ENCODE results near the gene MUSK. TPM values are rescaled to one million over a fixed set of nuclear protein-coding genes. Genes with fewer than 3 reads are reported as not detected.

The MUSK gene
- total RNA-seq, 4 donors from 2014 or later, result 0.22 to 0.42 (median 0.27) TPM; not detected in 1

GRCh38 chr9:110712955-110713354 lies 44.4 kb downstream of the MUSK start:
- Histone ChIP-seq H3K27ac (no peak overlapping the region), H3K4me3 (replicated peaks in 1 of 3) (no peak overlapping the region), H3K36me3 (no peaks in the 10 kb centered on the region), H3K4me1 (peaks cover 0 to 6% of the 10 kb centered on the region in 2 donors), H3K9me3 (no peaks in the 10 kb centered on the region), H3K27me3 (no peaks in the 10 kb centered on the region)
- DNase-seq, result no peak
- 100% methylated on average over 1 of the region's 1 CpG for WGBS, 2 donors
- no peak for TF ChIP-seq POLR2A (IDR thresholded peaks at IDR 0.05)
- TF ChIP-seq CTCF (IDR thresholded peaks at IDR 0.05), result no peak
- intact Hi-C loops (cut with DNase I), result no loop called here

- peaks cover 0 to 6% of the 10 kb centered on the region in 2 donors for H3K4me1 ChIP-seq
- no peaks in the 10 kb centered on the region for H3K9me3 ChIP-seq
- H3K27me3 ChIP-seq, result no peaks in the 10 kb centered on the region
- no peak overlapping the region for H3K4me3 ChIP-seq (replicated peaks in 1 of 3)
- intact Hi-C loops (cut with DNase I), result no loop called here
- H3K27ac ChIP-seq, result no peak overlapping the region
- peak in 1 of 2 donors; percentile 13 for DNase-seq
- H3K36me3 ChIP-seq, result no peaks in the 10 kb centered on the region
- TF ChIP-seq CTCF (IDR thresholded peaks at IDR 0.05), result no peak
- no peak for TF ChIP-seq POLR2A (IDR thresholded peaks at IDR 0.05)
- 15 to 36% methylated on average over 3 of the region's 3 CpGs for WGBS, 2 donors
Observed at GRCh38 chr9:110714314-110714713, 45.7 kb downstream of the MUSK start.

GRCh38 chr9:110728058-110728457 lies 59.5 kb downstream of the MUSK start:
- peaks cover 0 to 8% of the 10 kb centered on the region in 2 donors for H3K4me1 ChIP-seq
- WGBS, 2 donors, result 75 to 96% methylated on average over 1 of the region's 1 CpG
- no peak for DNase-seq
- H3K36me3 ChIP-seq, result no peaks in the 10 kb centered on the region
- no peak overlapping the region for H3K27ac ChIP-seq
- TF ChIP-seq POLR2A (IDR thresholded peaks at IDR 0.05) (no peak), CTCF (IDR thresholded peaks at IDR 0.05) (no peak)
- intact Hi-C loops (cut with DNase I), result no loop called here
- no peak overlapping the region for H3K4me3 ChIP-seq (replicated peaks in 1 of 3)
- H3K27me3 ChIP-seq, result no peaks in the 10 kb centered on the region
- H3K9me3 ChIP-seq, result no peaks in the 10 kb centered on the region

- Histone ChIP-seq H3K27ac (no peak overlapping the region), H3K4me3 (replicated peaks in 1 of 3) (no peak overlapping the region), H3K9me3 (no peaks in the 10 kb centered on the region), H3K36me3 (no peaks in the 10 kb centered on the region), H3K27me3 (no peaks in the 10 kb centered on the region), H3K4me1 (peaks cover 0 to 8% of the 10 kb centered on the region in 2 donors)
- intact Hi-C loops (cut with DNase I), result no loop called here
- DNase-seq, result no peak
- no peak for TF ChIP-seq CTCF (IDR thresholded peaks at IDR 0.05)
Observed at GRCh38 chr9:110729641-110730040, 61.0 kb downstream of the MUSK start.

GRCh38 chr9:110731437-110732028 lies 62.9 kb downstream of the MUSK start:
- TF ChIP-seq CTCF (IDR thresholded peaks at IDR 0.05), result no peak
- no peak for TF ChIP-seq POLR2A (IDR thresholded peaks at IDR 0.05)
- Histone ChIP-seq H3K4me1 (peaks cover 0 to 8% of the 10 kb centered on the region in 2 donors), H3K9me3 (no peaks in the 10 kb centered on the region), H3K27ac (no peak overlapping the region), H3K4me3 (replicated peaks in 1 of 3) (no peak overlapping the region), H3K27me3 (no peaks in the 10 kb centered on the region), H3K36me3 (no peaks in the 10 kb centered on the region)
- intact Hi-C loops (cut with DNase I), result no loop called here
- DNase-seq, result no peak
- WGBS, 2 donors, result 80 to 90% methylated on average over 2 of the region's 2 CpGs
